ENCODE results near the gene DOCK1.
"Not testable (repeated sequence)": the region's sequence is repeated elsewhere in the genome, so short reads cannot be mapped to it uniquely, and the experiment has no call there.

The DOCK1 gene

DNA sequence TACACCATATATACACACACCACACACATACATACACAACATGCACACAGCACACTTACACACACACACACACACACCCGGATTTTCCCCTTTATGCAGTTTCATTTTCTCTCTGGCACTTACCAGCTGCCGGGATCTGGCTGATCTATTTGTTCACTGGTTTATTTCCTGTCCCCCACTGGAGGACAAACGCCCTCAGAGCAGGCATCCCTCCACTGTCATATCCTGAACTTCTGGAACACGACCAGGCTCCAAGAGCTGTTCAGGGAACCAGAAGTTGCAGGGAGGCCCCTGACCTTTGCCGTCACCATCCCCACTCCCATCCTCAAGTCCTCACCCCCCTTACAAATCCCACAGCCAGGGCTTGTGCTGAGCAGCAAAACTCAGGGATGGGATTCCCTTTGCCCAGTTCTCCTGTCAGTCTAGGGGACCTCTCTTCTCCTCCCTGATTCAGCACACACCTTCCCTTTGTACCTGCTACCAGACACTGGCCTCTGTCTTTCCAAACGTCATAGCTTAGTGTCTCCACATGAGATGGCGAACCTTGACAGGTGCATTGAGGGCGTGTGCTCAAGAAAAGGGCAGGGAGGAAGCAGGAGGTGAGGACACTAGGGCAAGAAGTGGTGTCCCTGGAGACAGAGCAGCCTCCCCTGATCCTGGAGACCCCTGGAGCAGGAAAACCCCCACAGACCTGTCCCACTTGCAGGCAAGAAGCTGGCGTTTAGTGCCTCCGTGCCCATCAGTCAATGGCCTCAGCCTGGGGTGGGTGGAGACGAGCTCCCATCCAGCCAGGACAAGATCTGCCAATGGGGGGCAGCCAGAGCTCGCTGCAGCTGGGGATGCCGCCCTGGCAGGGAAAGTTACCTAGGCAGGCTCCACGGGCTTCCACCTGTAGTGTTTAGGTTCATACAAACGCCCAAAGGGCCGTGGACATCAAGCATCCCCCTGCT is 12.7 kb upstream of the DOCK1 start:
- no peak overlapping the region for H3K4me3 ChIP-seq (ENCODE audit: control insufficient read depth, low read depth, low read length)
- TF ChIP-seq, protein P1, sequence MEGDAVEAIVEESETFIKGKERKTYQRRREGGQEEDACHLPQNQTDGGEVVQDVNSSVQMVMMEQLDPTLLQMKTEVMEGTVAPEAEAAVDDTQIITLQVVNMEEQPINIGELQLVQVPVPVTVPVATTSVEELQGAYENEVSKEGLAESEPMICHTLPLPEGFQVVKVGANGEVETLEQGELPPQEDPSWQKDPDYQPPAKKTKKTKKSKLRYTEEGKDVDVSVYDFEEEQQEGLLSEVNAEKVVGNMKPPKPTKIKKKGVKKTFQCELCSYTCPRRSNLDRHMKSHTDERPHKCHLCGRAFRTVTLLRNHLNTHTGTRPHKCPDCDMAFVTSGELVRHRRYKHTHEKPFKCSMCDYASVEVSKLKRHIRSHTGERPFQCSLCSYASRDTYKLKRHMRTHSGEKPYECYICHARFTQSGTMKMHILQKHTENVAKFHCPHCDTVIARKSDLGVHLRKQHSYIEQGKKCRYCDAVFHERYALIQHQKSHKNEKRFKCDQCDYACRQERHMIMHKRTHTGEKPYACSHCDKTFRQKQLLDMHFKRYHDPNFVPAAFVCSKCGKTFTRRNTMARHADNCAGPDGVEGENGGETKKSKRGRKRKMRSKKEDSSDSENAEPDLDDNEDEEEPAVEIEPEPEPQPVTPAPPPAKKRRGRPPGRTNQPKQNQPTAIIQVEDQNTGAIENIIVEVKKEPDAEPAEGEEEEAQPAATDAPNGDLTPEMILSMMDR (IDR thresholded peaks at IDR 0.05; ENCODE audit: control insufficient read depth, insufficient read depth, low read depth, low read length, missing control alignments) = no peak
- no peak for DNase-seq (ENCODE audit: low read depth)

DNA sequence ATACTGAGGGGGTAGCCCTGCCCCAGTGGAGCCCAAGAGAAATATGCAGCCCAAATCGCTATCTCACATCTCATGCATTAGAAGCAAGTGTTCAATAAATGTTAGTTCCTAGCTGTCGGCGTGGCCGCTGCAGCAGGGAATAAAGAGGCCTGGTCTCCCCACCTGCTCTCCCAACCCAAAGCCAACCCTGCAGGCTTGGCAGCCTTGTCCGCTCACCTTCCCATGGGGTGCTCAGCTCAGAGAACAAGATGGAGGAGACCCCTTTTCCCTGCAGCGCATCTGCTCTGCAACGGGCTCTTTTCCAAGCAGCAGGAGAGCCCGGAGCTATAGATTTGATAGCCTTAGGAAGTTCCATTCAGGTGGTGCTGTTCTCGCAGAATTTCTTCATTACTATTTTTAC is 12.0 kb upstream of the DOCK1 start:
- TF ChIP-seq, protein P1 (IDR thresholded peaks at IDR 0.05; ENCODE audit: control insufficient read depth, insufficient read depth, low read depth, low read length, missing control alignments) = no peak
- no peak overlapping the region for H3K4me3 ChIP-seq (ENCODE audit: control insufficient read depth, low read depth, low read length)
- DNase-seq (ENCODE audit: low read depth) = no peak

DNA sequence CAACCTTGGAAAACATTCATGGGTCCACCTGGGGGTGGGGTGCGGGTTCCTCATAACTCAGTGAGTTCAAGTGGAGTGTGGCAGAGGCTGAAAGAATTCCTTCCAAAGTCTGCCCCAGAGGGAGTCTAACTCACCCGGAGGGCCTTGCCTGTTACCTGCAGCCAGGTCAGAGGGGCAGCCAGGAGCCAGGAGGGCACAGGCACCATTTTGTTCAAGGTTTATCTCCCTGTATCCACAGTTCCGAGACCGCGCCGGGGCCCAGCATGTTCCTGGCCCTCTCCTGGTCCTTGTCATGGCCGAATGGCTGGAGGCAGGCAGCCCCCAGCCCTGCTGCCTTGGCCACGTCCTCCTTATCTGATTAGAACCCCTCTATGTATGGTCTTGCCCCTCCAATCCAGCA is 11.4 kb upstream of the DOCK1 start:
- TF ChIP-seq, protein P1 (IDR thresholded peaks at IDR 0.05; ENCODE audit: control insufficient read depth, insufficient read depth, low read depth, low read length, missing control alignments) = no peak
- no peak overlapping the region for H3K4me3 ChIP-seq (ENCODE audit: control insufficient read depth, low read depth, low read length)
- no peak for DNase-seq (ENCODE audit: low read depth)

DNA sequence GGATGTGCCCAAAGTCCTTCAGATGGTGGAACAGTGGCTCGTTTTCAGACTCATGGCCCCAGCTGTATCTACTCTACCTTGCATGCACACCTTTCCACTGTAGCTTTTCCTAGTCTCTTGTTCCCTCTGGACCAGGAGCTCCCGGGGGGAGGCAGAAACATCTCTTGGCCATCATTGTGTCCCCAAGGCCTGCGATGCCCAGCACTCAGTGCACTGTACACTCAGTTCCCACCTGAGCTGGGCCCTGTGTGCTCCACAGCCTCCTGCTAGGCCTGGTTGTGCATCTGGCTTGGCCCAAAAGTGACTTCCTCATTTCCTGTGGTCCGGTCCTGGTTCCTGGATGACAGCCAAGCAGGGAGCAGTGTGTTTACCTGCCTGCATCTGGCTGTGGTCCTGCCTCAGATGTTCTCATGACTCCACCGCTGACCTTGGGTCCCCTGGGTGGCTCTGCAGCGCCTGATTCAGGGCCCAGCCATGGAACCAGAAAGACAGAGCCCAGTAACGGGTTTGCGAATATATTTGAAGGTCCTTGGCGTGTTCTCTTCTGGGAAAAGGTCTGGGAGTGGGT is 9.9 kb upstream of the DOCK1 start:
- H3K4me3 ChIP-seq (ENCODE audit: control insufficient read depth, low read depth, low read length) = no peak overlapping the region
- TF ChIP-seq, protein P1 (IDR thresholded peaks at IDR 0.05; ENCODE audit: control insufficient read depth, insufficient read depth, low read depth, low read length, missing control alignments) = no peak
- no peak for DNase-seq (ENCODE audit: low read depth)

DNA sequence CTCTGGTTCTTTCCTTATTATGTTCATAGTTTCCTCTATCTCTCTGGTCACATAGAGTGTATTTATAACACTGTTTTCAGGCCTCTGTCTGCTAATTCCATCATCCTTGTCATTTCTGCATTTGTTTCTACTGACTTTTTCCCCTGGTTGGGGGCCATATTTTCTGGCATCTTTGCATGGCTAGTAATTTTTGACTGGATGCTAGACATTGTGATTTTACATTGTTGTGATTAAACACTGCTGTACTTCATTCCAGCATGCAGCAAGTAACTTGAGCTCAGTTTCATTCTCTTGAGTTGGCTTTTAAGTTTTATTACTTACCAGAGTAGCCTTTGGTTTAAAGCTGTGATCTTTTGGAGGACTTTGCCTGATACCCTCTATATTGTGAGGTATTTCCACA is 6.8 kb upstream of the DOCK1 start:
- no peak overlapping the region for H3K4me3 ChIP-seq (ENCODE audit: control insufficient read depth, low read depth, low read length)
- TF ChIP-seq, protein P1 (IDR thresholded peaks at IDR 0.05; ENCODE audit: control insufficient read depth, insufficient read depth, low read depth, low read length, missing control alignments) = no peak
- DNase-seq (ENCODE audit: low read depth) = no peak

DNA sequence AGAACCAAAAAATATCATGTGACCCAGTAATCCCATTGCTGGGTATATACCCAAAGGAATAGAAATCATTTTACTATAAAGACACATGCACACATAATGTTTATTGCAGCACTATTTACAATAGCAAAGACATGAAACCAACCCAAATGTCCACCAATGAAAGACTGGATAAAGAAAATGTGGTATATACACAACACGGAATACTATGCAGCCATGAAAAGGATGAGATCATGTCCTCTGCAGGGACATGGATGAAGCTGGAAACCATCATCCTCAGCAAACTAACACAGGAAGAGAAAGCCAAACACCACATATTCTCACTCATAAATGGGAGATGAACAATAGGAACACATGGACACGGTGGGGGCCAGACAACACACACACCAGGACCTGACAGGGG is 5.7 kb upstream of the DOCK1 start:
- not testable (repeated sequence) for DNase-seq (ENCODE audit: low read depth); H3K4me3 ChIP-seq (ENCODE audit: control insufficient read depth, low read depth, low read length)

DNA sequence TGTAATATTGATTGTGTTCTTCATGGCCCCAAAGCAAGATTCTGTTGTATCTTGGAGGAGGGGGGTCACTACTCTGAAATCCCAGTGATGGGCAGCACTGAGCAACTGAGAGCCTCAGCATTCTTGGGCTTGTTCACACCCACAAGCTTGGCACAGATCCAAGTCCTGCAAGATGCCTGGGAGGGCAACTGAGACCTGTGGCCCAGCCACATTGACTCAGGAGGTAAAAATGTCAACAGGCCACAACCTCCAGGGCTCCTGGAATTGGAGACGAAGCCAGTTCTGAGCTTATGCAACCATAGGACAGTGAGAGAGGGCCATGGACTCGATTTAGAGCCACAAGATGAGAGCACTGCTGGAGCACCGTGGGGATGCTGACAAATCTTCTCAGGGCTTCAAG is 3.1 kb upstream of the DOCK1 start:
- peak; percentile 38 for DNase-seq (ENCODE audit: low read depth)
- H3K4me3 ChIP-seq (ENCODE audit: control insufficient read depth, low read depth, low read length) = no peak overlapping the region
- TF ChIP-seq, protein P1 (IDR thresholded peaks at IDR 0.05; ENCODE audit: control insufficient read depth, insufficient read depth, low read depth, low read length, missing control alignments) = peak; percentile 34
